ENCODE data around the gene CARNS1.
A peak's percentile ranks its signal among the peaks of the same experiment; 100 is the strongest.

The CARNS1 gene

DNA sequence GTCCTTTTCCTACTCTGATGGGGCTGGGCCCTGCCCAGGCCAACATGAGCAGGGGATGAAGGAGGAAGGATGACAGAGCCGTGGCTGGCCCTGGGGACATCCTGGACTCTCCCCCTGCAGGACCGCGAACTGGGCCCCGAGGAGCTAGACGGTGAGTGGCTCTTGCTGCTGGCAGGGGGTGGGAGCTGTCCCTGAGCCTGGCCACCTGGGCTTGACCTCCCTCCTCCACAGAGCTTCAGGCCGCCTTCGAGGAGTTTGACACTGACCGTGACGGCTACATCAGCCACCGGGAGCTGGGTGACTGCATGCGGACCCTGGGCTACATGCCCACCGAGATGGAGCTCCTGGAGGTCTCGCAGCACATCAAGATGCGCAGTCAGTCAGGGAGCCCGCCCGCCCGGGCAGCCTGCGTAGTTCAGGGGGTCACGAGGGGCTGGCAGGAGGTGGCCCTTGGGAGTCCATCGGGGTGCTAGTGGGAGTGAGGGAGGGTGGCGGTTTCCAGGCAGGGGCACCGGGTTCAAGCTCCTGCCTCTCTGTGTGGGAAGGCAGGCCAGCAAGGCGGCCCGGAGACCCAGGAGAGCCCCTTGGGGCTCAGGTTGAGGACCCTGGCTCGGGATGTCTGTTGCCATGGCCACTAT lies 40.7 kb downstream of the CARNS1 start:
- Histone ChIP-seq H3K18ac (ENCODE audit: low read length) (peak overlapping the region; percentile 57), H3K9me3 (replicated peaks in 1 of 2; ENCODE audit: control insufficient read depth in 2 of 2, insufficient read depth in 1 of 2, low read depth in 1 of 2, low read length in 2 of 2) (no peaks in the 10 kb centered on the region), H2AFZ (ENCODE audit: low read length) (peak overlapping the region; percentile 45), H2BK120ac (ENCODE audit: low read depth, low read length) (no peak overlapping the region), H2AK5ac (ENCODE audit: low read depth, low read length) (peak overlapping the region; percentile 81), H3K4ac (ENCODE audit: low read length) (no peak overlapping the region), H3K36me3 (replicated peaks in 1 of 2; ENCODE audit: control insufficient read depth in 2 of 2, insufficient read depth in 2 of 2, low read length in 2 of 2) (no peaks in the 10 kb centered on the region), H4K8ac (ENCODE audit: low read depth, low read length) (no peak overlapping the region), H3K27ac (replicated peaks; ENCODE audit: low read length) (no peak overlapping the region), H2BK15ac (ENCODE audit: low read length) (no peak overlapping the region), H3K4me1 (ENCODE audit: control insufficient read depth in 2 of 2, insufficient read depth in 1 of 2, low read depth in 1 of 2, low read length in 2 of 2) (peaks cover 0 to 5% of the 10 kb centered on the region in 2 donors), H3K4me3 (ENCODE audit: low read length in 2 of 2) (no peak overlapping the region), H3K4me2 (ENCODE audit: insufficient read depth, low read length, poor library complexity, severe bottlenecking) (no peak overlapping the region), H2BK5ac (ENCODE audit: low read length) (no peak overlapping the region), H3K23ac (ENCODE audit: low read depth, low read length, poor library complexity) (no peak overlapping the region), H3K14ac (ENCODE audit: low read length) (no peak overlapping the region), H4K91ac (ENCODE audit: low read depth, low read length, poor library complexity) (no peak overlapping the region), H3K79me1 (ENCODE audit: low read depth, low read length) (peaks cover 2% of the 10 kb centered on the region), H3K9ac (ENCODE audit: low read depth, low read length, poor library complexity) (no peak overlapping the region), H3K27me3 (ENCODE audit: control insufficient read depth in 3 of 3, insufficient read depth in 3 of 3, low read depth in 1 of 3, low read length in 3 of 3) (no peaks in the 10 kb centered on the region), H2BK12ac (ENCODE audit: low read length) (no peak overlapping the region)
- no peak for DNase-seq (ENCODE audit: low spot score)
- no CpG with 5 or more reads among the region's 25 CpGs for WGBS, 2 donors (ENCODE audit: extremely low coverage in 2 of 2, insufficient read length in 2 of 2, insufficient replicate concordance in 1 of 2)

DNA sequence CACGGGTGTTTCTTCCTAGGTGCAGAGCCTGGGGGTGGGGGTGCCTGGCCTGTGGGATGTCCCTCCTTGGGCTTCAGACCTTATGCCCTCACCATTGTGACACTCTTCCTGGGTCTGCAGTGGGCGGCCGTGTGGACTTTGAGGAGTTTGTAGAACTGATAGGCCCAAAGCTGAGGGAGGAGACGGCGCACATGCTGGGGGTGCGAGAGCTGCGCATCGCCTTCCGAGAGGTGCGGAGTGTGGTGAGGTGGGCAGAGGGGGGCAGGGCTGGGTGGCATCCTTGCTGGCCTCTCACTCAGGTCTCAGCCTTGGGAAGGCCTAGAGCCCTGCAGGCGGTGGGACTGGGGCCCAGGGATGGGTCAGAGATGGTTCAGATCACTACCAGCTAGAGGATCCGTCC lies 42.0 kb downstream of the CARNS1 start:
- Histone ChIP-seq H3K23ac (ENCODE audit: low read depth, low read length, poor library complexity) (no peak overlapping the region), H3K4me2 (ENCODE audit: insufficient read depth, low read length, poor library complexity, severe bottlenecking) (no peak overlapping the region), H2BK12ac (ENCODE audit: low read length) (no peak overlapping the region), H3K4me1 (ENCODE audit: control insufficient read depth in 2 of 2, insufficient read depth in 1 of 2, low read depth in 1 of 2, low read length in 2 of 2) (no peaks in the 10 kb centered on the region), H3K4ac (ENCODE audit: low read length) (no peak overlapping the region), H3K4me3 (ENCODE audit: low read length in 2 of 2) (no peak overlapping the region), H3K18ac (ENCODE audit: low read length) (peak overlapping the region; percentile 48), H3K9ac (ENCODE audit: low read depth, low read length, poor library complexity) (no peak overlapping the region), H4K91ac (ENCODE audit: low read depth, low read length, poor library complexity) (no peak overlapping the region), H3K14ac (ENCODE audit: low read length) (no peak overlapping the region), H3K9me3 (replicated peaks in 1 of 2; ENCODE audit: control insufficient read depth in 2 of 2, insufficient read depth in 1 of 2, low read depth in 1 of 2, low read length in 2 of 2) (no peaks in the 10 kb centered on the region), H4K8ac (ENCODE audit: low read depth, low read length) (no peak overlapping the region), H3K27me3 (ENCODE audit: control insufficient read depth in 3 of 3, insufficient read depth in 3 of 3, low read depth in 1 of 3, low read length in 3 of 3) (no peaks in the 10 kb centered on the region), H3K27ac (replicated peaks; ENCODE audit: low read length) (no peak overlapping the region), H2AFZ (ENCODE audit: low read length) (no peak overlapping the region), H2BK5ac (ENCODE audit: low read length) (no peak overlapping the region), H3K36me3 (replicated peaks in 1 of 2; ENCODE audit: control insufficient read depth in 2 of 2, insufficient read depth in 2 of 2, low read length in 2 of 2) (no peaks in the 10 kb centered on the region), H3K79me1 (ENCODE audit: low read depth, low read length) (peaks cover 2% of the 10 kb centered on the region), H2BK15ac (ENCODE audit: low read length) (no peak overlapping the region), H2AK5ac (ENCODE audit: low read depth, low read length) (peak overlapping the region; percentile 21), H2BK120ac (ENCODE audit: low read depth, low read length) (no peak overlapping the region)
- no CpG with 5 or more reads among the region's 12 CpGs for WGBS, 2 donors (ENCODE audit: extremely low coverage in 2 of 2, insufficient read length in 2 of 2, insufficient replicate concordance in 1 of 2)
- no peak for DNase-seq (ENCODE audit: low spot score)

DNA sequence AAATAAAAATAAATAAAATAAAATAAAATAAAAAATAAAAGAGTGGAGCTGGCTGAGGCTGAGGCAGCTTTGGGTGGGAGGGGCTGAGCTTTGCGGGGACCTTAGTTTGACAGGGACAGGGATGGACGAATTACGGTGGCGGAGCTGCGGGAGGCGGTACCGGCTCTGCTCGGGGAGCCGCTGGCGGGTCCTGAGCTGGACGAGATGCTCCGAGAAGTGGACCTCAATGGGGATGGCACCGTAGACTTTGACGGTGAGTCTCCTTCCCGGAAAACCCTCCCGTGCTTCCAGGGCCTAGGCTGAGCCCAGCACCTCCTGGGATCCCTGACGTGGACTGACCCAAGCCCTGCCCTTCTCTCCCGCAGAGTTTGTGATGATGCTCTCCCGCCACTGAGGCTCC lies 42.8 kb downstream of the CARNS1 start:
- no peak overlapping the region for H2BK12ac ChIP-seq (ENCODE audit: low read length)
- H3K79me1 ChIP-seq (ENCODE audit: low read depth, low read length), result peaks cover 2% of the 10 kb centered on the region
- no peak overlapping the region for H3K9ac ChIP-seq (ENCODE audit: low read depth, low read length, poor library complexity)
- H3K23ac ChIP-seq (ENCODE audit: low read depth, low read length, poor library complexity), result no peak overlapping the region
- peaks cover 0 to 3% of the 10 kb centered on the region in 2 donors for H3K36me3 ChIP-seq (replicated peaks in 1 of 2; ENCODE audit: control insufficient read depth in 2 of 2, insufficient read depth in 2 of 2, low read length in 2 of 2)
- H3K4ac ChIP-seq (ENCODE audit: low read length), result no peak overlapping the region
- no peak overlapping the region for H2BK5ac ChIP-seq (ENCODE audit: low read length)
- H3K4me2 ChIP-seq (ENCODE audit: insufficient read depth, low read length, poor library complexity, severe bottlenecking), result no peak overlapping the region
- H4K91ac ChIP-seq (ENCODE audit: low read depth, low read length, poor library complexity), result no peak overlapping the region
- no peaks in the 10 kb centered on the region for H3K4me1 ChIP-seq (ENCODE audit: control insufficient read depth in 2 of 2, insufficient read depth in 1 of 2, low read depth in 1 of 2, low read length in 2 of 2)
- H2BK120ac ChIP-seq (ENCODE audit: low read depth, low read length), result no peak overlapping the region
- H2AFZ ChIP-seq (ENCODE audit: low read length), result no peak overlapping the region
- no peak overlapping the region for H3K27ac ChIP-seq (replicated peaks; ENCODE audit: low read length)
- no peak overlapping the region for H2AK5ac ChIP-seq (ENCODE audit: low read depth, low read length)
- no peaks in the 10 kb centered on the region for H3K9me3 ChIP-seq (replicated peaks in 1 of 2; ENCODE audit: control insufficient read depth in 2 of 2, insufficient read depth in 1 of 2, low read depth in 1 of 2, low read length in 2 of 2)
- DNase-seq (ENCODE audit: low spot score), result no peak
- no CpG with 5 or more reads among the region's 19 CpGs for WGBS, 2 donors (ENCODE audit: extremely low coverage in 2 of 2, insufficient read length in 2 of 2, insufficient replicate concordance in 1 of 2)
- H4K8ac ChIP-seq (ENCODE audit: low read depth, low read length), result no peak overlapping the region
- no peak overlapping the region for H3K14ac ChIP-seq (ENCODE audit: low read length)
- no peak overlapping the region for H2BK15ac ChIP-seq (ENCODE audit: low read length)
- H3K18ac ChIP-seq (ENCODE audit: low read length), result no peak overlapping the region
- H3K4me3 ChIP-seq (ENCODE audit: low read length in 2 of 2), result no peak overlapping the region
- H3K27me3 ChIP-seq (ENCODE audit: control insufficient read depth in 3 of 3, insufficient read depth in 3 of 3, low read depth in 1 of 3, low read length in 3 of 3), result no peaks in the 10 kb centered on the region

DNA sequence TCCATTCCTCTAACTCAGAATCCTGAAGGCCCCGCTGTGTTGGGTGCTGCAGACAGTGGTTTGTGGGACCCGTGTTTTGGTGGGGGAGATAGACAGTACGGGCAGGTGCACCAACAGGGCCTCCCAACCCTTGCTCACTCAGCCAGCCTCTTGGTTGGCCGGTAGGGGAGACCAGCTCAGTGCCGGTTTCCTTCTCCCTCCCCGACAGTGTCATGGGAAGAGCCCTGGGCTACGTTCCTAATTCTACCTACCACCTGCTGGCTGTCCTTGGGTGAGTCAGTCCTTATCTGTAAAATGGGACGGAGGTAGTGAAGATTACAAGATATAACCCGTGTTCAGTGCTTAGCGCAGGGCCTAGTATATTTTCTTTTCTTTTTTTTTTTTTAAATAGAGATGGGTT lies 47.7 kb downstream of the CARNS1 start:
- H4K91ac ChIP-seq (ENCODE audit: low read depth, low read length, poor library complexity), result no peak overlapping the region
- no peak overlapping the region for H2BK5ac ChIP-seq (ENCODE audit: low read length)
- no peak overlapping the region for H3K27ac ChIP-seq (replicated peaks; ENCODE audit: low read length)
- no peak overlapping the region for H4K8ac ChIP-seq (ENCODE audit: low read depth, low read length)
- H3K14ac ChIP-seq (ENCODE audit: low read length), result no peak overlapping the region
- H3K9me3 ChIP-seq (replicated peaks in 1 of 2; ENCODE audit: control insufficient read depth in 2 of 2, insufficient read depth in 1 of 2, low read depth in 1 of 2, low read length in 2 of 2), result peaks cover 0 to 1% of the 10 kb centered on the region in 2 donors
- no peak overlapping the region for H3K4ac ChIP-seq (ENCODE audit: low read length)
- no peak overlapping the region for H3K18ac ChIP-seq (ENCODE audit: low read length)
- H2AK5ac ChIP-seq (ENCODE audit: low read depth, low read length), result no peak overlapping the region
- H2BK15ac ChIP-seq (ENCODE audit: low read length), result no peak overlapping the region
- no peak overlapping the region for H3K4me3 ChIP-seq (ENCODE audit: low read length in 2 of 2)
- DNase-seq (ENCODE audit: low spot score), result no peak
- H3K27me3 ChIP-seq (ENCODE audit: control insufficient read depth in 3 of 3, insufficient read depth in 3 of 3, low read depth in 1 of 3, low read length in 3 of 3), result no peaks in the 10 kb centered on the region
- peaks cover 0 to 11% of the 10 kb centered on the region in 2 donors for H3K36me3 ChIP-seq (replicated peaks in 1 of 2; ENCODE audit: control insufficient read depth in 2 of 2, insufficient read depth in 2 of 2, low read length in 2 of 2)
- no CpG with 5 or more reads among the region's 10 CpGs for WGBS, 2 donors (ENCODE audit: extremely low coverage in 2 of 2, insufficient read length in 2 of 2, insufficient replicate concordance in 1 of 2)
- H2AFZ ChIP-seq (ENCODE audit: low read length), result no peak overlapping the region
- no peak overlapping the region for H3K9ac ChIP-seq (ENCODE audit: low read depth, low read length, poor library complexity)
- H3K4me1 ChIP-seq (ENCODE audit: control insufficient read depth in 2 of 2, insufficient read depth in 1 of 2, low read depth in 1 of 2, low read length in 2 of 2), result peaks cover 7 to 11% of the 10 kb centered on the region in 2 donors
- H2BK12ac ChIP-seq (ENCODE audit: low read length), result no peak overlapping the region
- no peak overlapping the region for H2BK120ac ChIP-seq (ENCODE audit: low read depth, low read length)
- H3K4me2 ChIP-seq (ENCODE audit: insufficient read depth, low read length, poor library complexity, severe bottlenecking), result no peak overlapping the region
- H3K79me1 ChIP-seq (ENCODE audit: low read depth, low read length), result peaks cover 5% of the 10 kb centered on the region
- no peak overlapping the region for H3K23ac ChIP-seq (ENCODE audit: low read depth, low read length, poor library complexity)

Measured in neuronal stem cell (in vitro differentiated cells).